ENCODE measurements around the gene ATP2B2. TPM values are rescaled to one million over a fixed set of nuclear protein-coding genes. Genes with fewer than 3 reads are reported as not detected.

The ATP2B2 gene
- total and polyA plus RNA-seq, 10 of the 15 experiments (the other 5 are each of a cell fraction or from before 2014, with no cell fraction given) = 0.04 TPM; not detected in 9

DNA sequence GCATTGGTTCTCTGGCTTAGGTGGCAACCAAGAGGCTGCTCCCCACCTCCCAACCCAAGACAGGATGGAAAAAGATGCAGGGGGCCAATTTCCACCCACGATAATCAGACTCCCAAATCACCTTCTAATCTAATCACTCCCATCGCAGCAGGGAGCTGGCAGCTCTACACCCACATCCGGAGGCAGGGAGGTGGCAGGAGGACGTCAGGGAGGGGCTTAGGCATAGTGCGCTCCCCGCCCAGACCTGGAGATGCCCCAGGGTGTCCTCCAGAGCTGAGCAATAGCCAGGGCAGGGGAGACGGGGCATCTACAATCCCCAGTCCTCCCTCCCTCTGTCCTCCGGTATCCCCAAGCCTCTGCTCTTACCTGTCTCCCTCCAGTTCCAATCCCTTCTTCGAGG lies 114.0 kb downstream of the ATP2B2 start:
- H3K4me1 ChIP-seq (ENCODE audit: control insufficient read depth, insufficient read depth, low read length) = peaks cover 14% of the 10 kb centered on the region
- RAD21 ChIA-PET (ENCODE audit: unreplicated experiment) = no interaction called here
- H3K9ac ChIP-seq (ENCODE audit: control insufficient read depth, insufficient read depth, low read length) = no peak overlapping the region
- H3K27ac ChIP-seq (ENCODE audit: control insufficient read depth, insufficient read depth) = no peak overlapping the region
- TF ChIP-seq DPF2 (IDR thresholded peaks at IDR 0.05) (no peak), POLR2AphosphoS2 (IDR thresholded peaks at IDR 0.05; ENCODE audit: low read depth, low read length) (no peak), ASH2L (IDR thresholded peaks at IDR 0.05; ENCODE audit: borderline replicate concordance, low read depth) (no peak)
- TF ChIP-seq, protein P1, sequence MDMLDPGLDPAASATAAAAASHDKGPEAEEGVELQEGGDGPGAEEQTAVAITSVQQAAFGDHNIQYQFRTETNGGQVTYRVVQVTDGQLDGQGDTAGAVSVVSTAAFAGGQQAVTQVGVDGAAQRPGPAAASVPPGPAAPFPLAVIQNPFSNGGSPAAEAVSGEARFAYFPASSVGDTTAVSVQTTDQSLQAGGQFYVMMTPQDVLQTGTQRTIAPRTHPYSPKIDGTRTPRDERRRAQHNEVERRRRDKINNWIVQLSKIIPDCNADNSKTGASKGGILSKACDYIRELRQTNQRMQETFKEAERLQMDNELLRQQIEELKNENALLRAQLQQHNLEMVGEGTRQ (IDR thresholded peaks at IDR 0.05; ENCODE audit: borderline replicate concordance, low read depth, low read length) = no peak
- FAIRE-seq (no peak), DNase-seq (ENCODE audit: low read depth, low spot score) (no peak), ATAC-seq (no peak)
- H3K79me2 ChIP-seq (ENCODE audit: control insufficient read depth, insufficient read depth, low read length) = no peaks in the 10 kb centered on the region
- in situ Hi-C loops (cut with MboI) (no loop called here), intact Hi-C loops (cut with micrococcal nuclease; ENCODE audit: unreplicated experiment) (no loop called here)
- no peaks in the 10 kb centered on the region for H3K36me3 ChIP-seq (ENCODE audit: control insufficient read depth in 2 of 2, insufficient read depth in 2 of 2, low read length in 1 of 2)
- no peak overlapping the region for H3K4me3 ChIP-seq
- H2AFZ ChIP-seq (ENCODE audit: control insufficient read depth, low read depth, low read length) = no peak overlapping the region
- no peaks in the 10 kb centered on the region; a peak in 2 of 4 replicates for H3K27me3 ChIP-seq (replicated peaks in 1 of 2; ENCODE audit: control insufficient read depth in 2 of 2, insufficient read depth in 2 of 2, low read length in 1 of 2)
- POLR2A ChIA-PET = no interaction called here
- SMC1A ChIA-PET (ENCODE audit: uncharacterized antibody, unreplicated experiment) = no interaction called here
- 54% methylated on average over 9 of the region's 9 CpGs for WGBS (ENCODE audit: insufficient coverage, insufficient replicate concordance, low lambda C conversion rate, missing lambda C conversion rate)
- H3K9me3 ChIP-seq (replicated peaks; ENCODE audit: control insufficient read depth, insufficient read depth, low read length) = no peaks in the 10 kb centered on the region
- no TSS peak for BruUV-seq (replicated peaks)
- no peaks in the 10 kb centered on the region for H4K20me1 ChIP-seq (ENCODE audit: control insufficient read depth, insufficient read depth)
- no peak overlapping the region for H3K4me2 ChIP-seq (ENCODE audit: control insufficient read depth, insufficient read depth)
- CTCF ChIA-PET = no interaction called here

DNA sequence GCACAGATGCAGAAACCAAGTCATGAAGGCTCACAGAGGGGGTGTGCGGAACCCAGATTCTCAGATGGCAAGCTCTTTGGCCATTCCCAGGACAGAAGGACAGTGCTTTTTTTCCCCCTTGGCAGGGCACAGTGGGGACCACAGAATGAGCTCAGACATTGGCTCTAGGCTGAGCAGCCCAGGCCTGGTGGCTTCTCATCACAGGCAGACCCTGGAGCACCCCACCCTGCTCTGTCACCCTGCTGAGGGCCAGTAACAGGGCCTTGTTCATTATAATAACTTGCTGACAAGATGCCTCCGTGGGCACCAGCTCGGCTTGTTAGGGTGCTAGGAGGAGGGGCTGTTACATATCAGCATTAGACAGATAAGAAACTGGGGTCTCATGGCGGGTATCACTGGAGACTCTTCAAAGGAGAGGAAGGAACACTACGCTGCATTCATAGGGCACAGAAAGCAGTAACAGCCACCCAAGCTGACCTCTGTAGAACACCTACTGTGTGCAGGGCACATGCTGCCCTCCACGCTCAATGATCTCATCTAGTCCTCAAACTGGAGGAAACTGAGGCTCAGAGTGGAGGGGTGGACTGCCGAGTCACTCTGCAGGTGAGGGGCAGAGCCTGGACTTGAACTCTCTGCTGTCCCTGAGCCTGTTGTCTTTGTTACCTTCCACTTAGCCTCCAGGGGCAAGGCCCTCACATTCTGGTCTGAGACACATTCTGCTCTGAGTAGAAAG lies 114.6 kb downstream of the ATP2B2 start:
- H3K36me3 ChIP-seq (ENCODE audit: control insufficient read depth in 2 of 2, insufficient read depth in 2 of 2, low read length in 1 of 2) = no peaks in the 10 kb centered on the region
- no peak overlapping the region for H3K9ac ChIP-seq (ENCODE audit: control insufficient read depth, insufficient read depth, low read length)
- H2AFZ ChIP-seq (ENCODE audit: control insufficient read depth, low read depth, low read length) = peak overlapping the region; percentile 52
- SMC1A ChIA-PET (ENCODE audit: uncharacterized antibody, unreplicated experiment) = no interaction called here
- no peaks in the 10 kb centered on the region for H3K79me2 ChIP-seq (ENCODE audit: control insufficient read depth, insufficient read depth, low read length)
- H3K4me3 ChIP-seq = no peak overlapping the region
- no peaks in the 10 kb centered on the region for H3K9me3 ChIP-seq (replicated peaks; ENCODE audit: control insufficient read depth, insufficient read depth, low read length)
- BruUV-seq (replicated peaks) = no TSS peak
- ATAC-seq (no peak), FAIRE-seq (no peak), DNase-seq (ENCODE audit: low read depth, low spot score) (no peak)
- CTCF ChIA-PET = interaction anchor here (1.0 kb wide), 1 partner anchor 18 kb away, joined by 3 read pairs; no protein-coding TSS in a partner anchor
- no peaks in the 10 kb centered on the region for H4K20me1 ChIP-seq (ENCODE audit: control insufficient read depth, insufficient read depth)
- H3K27ac ChIP-seq (ENCODE audit: control insufficient read depth, insufficient read depth) = no peak overlapping the region
- RAD21 ChIA-PET (ENCODE audit: unreplicated experiment) = no interaction called here
- peaks cover 14% of the 10 kb centered on the region for H3K4me1 ChIP-seq (ENCODE audit: control insufficient read depth, insufficient read depth, low read length)
- intact Hi-C loops (cut with micrococcal nuclease; ENCODE audit: unreplicated experiment) (no loop called here), in situ Hi-C loops (cut with MboI) (no loop called here)
- no peaks in the 10 kb centered on the region; a peak in 2 of 4 replicates for H3K27me3 ChIP-seq (replicated peaks in 1 of 2; ENCODE audit: control insufficient read depth in 2 of 2, insufficient read depth in 2 of 2, low read length in 1 of 2)
- peak overlapping the region; percentile 72 for H3K4me2 ChIP-seq (ENCODE audit: control insufficient read depth, insufficient read depth)
- WGBS (ENCODE audit: insufficient coverage, insufficient replicate concordance, low lambda C conversion rate, missing lambda C conversion rate) = 42% methylated on average over 7 of the region's 7 CpGs
- POLR2A ChIA-PET = no interaction called here
- TF ChIP-seq CREB1 (IDR thresholded peaks at IDR 0.05; ENCODE audit: low read depth) = no peak
- TF ChIP-seq, protein P2, sequence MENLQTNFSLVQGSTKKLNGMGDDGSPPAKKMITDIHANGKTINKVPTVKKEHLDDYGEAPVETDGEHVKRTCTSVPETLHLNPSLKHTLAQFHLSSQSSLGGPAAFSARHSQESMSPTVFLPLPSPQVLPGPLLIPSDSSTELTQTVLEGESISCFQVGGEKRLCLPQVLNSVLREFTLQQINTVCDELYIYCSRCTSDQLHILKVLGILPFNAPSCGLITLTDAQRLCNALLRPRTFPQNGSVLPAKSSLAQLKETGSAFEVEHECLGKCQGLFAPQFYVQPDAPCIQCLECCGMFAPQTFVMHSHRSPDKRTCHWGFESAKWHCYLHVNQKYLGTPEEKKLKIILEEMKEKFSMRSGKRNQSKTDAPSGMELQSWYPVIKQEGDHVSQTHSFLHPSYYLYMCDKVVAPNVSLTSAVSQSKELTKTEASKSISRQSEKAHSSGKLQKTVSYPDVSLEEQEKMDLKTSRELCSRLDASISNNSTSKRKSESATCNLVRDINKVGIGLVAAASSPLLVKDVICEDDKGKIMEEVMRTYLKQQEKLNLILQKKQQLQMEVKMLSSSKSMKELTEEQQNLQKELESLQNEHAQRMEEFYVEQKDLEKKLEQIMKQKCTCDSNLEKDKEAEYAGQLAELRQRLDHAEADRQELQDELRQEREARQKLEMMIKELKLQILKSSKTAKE (IDR thresholded peaks at IDR 0.05; ENCODE audit: low read depth, poor library complexity, severe bottlenecking) = no peak
- TF ChIP-seq POLR2AphosphoS5 (IDR thresholded peaks at IDR 0.05; ENCODE audit: low read length) = no peak
- TF ChIP-seq ZNF207 (IDR thresholded peaks at IDR 0.05; ENCODE audit: borderline replicate concordance) = no peak
- TF ChIP-seq RBBP5 (conservative IDR thresholded peaks at IDR 0.05) = no peak
- TF ChIP-seq, protein P3, sequence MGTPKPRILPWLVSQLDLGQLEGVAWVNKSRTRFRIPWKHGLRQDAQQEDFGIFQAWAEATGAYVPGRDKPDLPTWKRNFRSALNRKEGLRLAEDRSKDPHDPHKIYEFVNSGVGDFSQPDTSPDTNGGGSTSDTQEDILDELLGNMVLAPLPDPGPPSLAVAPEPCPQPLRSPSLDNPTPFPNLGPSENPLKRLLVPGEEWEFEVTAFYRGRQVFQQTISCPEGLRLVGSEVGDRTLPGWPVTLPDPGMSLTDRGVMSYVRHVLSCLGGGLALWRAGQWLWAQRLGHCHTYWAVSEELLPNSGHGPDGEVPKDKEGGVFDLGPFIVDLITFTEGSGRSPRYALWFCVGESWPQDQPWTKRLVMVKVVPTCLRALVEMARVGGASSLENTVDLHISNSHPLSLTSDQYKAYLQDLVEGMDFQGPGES (IDR thresholded peaks at IDR 0.05) = no peak
- no peak for TF ChIP-seq ZSCAN29 (IDR thresholded peaks at IDR 0.05)
- TF ChIP-seq RB1 (IDR thresholded peaks at IDR 0.05; ENCODE audit: borderline replicate concordance) = no peak
- no peak for TF ChIP-seq RAD51 (IDR thresholded peaks at IDR 0.05)
- TF ChIP-seq WRNIP1 (IDR thresholded peaks at IDR 0.05; ENCODE audit: borderline replicate concordance, low read depth, low read length) = no peak
- no peak for TF ChIP-seq ESRRA (IDR thresholded peaks at IDR 0.05; ENCODE audit: low read length)
